ENCODE measurements around the gene LCLAT1. TPM values are rescaled to one million over a fixed set of nuclear protein-coding genes. Genes with fewer than 3 reads are reported as not detected.

The LCLAT1 gene
- total RNA-seq, 4 donors from 2014 or later = 11.9 to 13.5 (median 12.6) TPM

- Histone ChIP-seq H3K36me3 (no peaks in the 10 kb centered on the region), H3K4me1 (peaks cover 0 to 1% (median 0%) of the 10 kb centered on the region in 3 donors), H3K9me3 (no peaks in the 10 kb centered on the region), H3K27ac (no peak overlapping the region), H3K4me3 (no peak overlapping the region), H3K27me3 (no peaks in the 10 kb centered on the region)
- no peak for TF ChIP-seq CTCF (IDR thresholded peaks at IDR 0.05)
- TF ChIP-seq POLR2A (IDR thresholded peaks at IDR 0.05) = no peak
- intact Hi-C loops (cut with DNase I) = no loop called here
- no peak for DNase-seq
Observed at GRCh38 chr2:30487603-30488002, 40.6 kb downstream of the LCLAT1 start.

GRCh38 chr2:30488012-30488659 lies 41.1 kb downstream of the LCLAT1 start:
- no peaks in the 10 kb centered on the region for H3K9me3 ChIP-seq
- H3K27ac ChIP-seq = no peak overlapping the region
- 86% methylated on average over 1 of the region's 1 CpG for WGBS, 2 donors
- intact Hi-C loops (cut with DNase I) = no loop called here
- no peaks in the 10 kb centered on the region for H3K36me3 ChIP-seq
- DNase-seq = no peak
- peaks cover 0 to 7% (median 0%) of the 10 kb centered on the region in 3 donors for H3K4me1 ChIP-seq
- no peaks in the 10 kb centered on the region for H3K27me3 ChIP-seq
- no peak for TF ChIP-seq POLR2A (IDR thresholded peaks at IDR 0.05)
- TF ChIP-seq CTCF (IDR thresholded peaks at IDR 0.05) = no peak
- H3K4me3 ChIP-seq = no peak overlapping the region

GRCh38 chr2:30491225-30491624 lies 44.2 kb downstream of the LCLAT1 start:
- intact Hi-C loops (cut with DNase I) = no loop called here
- WGBS, 2 donors = 78 to 80% methylated on average over 1 of the region's 1 CpG
- Histone ChIP-seq H3K27me3 (no peaks in the 10 kb centered on the region), H3K9me3 (no peaks in the 10 kb centered on the region), H3K4me3 (no peak overlapping the region), H3K27ac (no peak overlapping the region), H3K36me3 (no peaks in the 10 kb centered on the region), H3K4me1 (peaks cover 0 to 8% (median 0%) of the 10 kb centered on the region in 3 donors)
- DNase-seq = no peak
- TF ChIP-seq POLR2A (IDR thresholded peaks at IDR 0.05) (no peak), CTCF (IDR thresholded peaks at IDR 0.05) (no peak)

GRCh38 chr2:30492185-30492584 lies 45.1 kb downstream of the LCLAT1 start:
- H3K27me3 ChIP-seq = no peaks in the 10 kb centered on the region
- H3K9me3 ChIP-seq = no peaks in the 10 kb centered on the region
- no peak overlapping the region for H3K27ac ChIP-seq
- no peak for DNase-seq
- no peaks in the 10 kb centered on the region for H3K36me3 ChIP-seq
- WGBS, 2 donors = 88 to 94% methylated on average over 1 of the region's 1 CpG
- H3K4me3 ChIP-seq = no peak overlapping the region
- H3K4me1 ChIP-seq = peaks cover 0 to 14% (median 0%) of the 10 kb centered on the region in 3 donors
- intact Hi-C loops (cut with DNase I) = no loop called here
- no peak for TF ChIP-seq POLR2A (IDR thresholded peaks at IDR 0.05)
- no peak for TF ChIP-seq CTCF (IDR thresholded peaks at IDR 0.05)

GRCh38 chr2:30492619-30493018 lies 45.6 kb downstream of the LCLAT1 start:
- Histone ChIP-seq H3K27ac (no peak overlapping the region), H3K9me3 (no peaks in the 10 kb centered on the region), H3K36me3 (no peaks in the 10 kb centered on the region), H3K27me3 (no peaks in the 10 kb centered on the region), H3K4me1 (peaks cover 0 to 14% (median 0%) of the 10 kb centered on the region in 3 donors), H3K4me3 (no peak overlapping the region)
- 19 to 44% methylated on average over 1 of the region's 1 CpG for WGBS, 2 donors
- intact Hi-C loops (cut with DNase I) = no loop called here
- DNase-seq = no peak
- no peak for TF ChIP-seq CTCF (IDR thresholded peaks at IDR 0.05)

All from esophagus squamous epithelium (tissue), 5 donors.